NOMO-1 treated with DMSO at 0.1 percent for 48 hours (cell line): Measurements from ENCODE around the gene HOXD8.

Experiments
- DNase-seq: peaks from one replicate; lab custom pipeline; 2025; ENCODE audit not compliant: unreplicated experiment; lab: John Stamatoyannopoulos, UW

HOXD8 gene

DNA sequence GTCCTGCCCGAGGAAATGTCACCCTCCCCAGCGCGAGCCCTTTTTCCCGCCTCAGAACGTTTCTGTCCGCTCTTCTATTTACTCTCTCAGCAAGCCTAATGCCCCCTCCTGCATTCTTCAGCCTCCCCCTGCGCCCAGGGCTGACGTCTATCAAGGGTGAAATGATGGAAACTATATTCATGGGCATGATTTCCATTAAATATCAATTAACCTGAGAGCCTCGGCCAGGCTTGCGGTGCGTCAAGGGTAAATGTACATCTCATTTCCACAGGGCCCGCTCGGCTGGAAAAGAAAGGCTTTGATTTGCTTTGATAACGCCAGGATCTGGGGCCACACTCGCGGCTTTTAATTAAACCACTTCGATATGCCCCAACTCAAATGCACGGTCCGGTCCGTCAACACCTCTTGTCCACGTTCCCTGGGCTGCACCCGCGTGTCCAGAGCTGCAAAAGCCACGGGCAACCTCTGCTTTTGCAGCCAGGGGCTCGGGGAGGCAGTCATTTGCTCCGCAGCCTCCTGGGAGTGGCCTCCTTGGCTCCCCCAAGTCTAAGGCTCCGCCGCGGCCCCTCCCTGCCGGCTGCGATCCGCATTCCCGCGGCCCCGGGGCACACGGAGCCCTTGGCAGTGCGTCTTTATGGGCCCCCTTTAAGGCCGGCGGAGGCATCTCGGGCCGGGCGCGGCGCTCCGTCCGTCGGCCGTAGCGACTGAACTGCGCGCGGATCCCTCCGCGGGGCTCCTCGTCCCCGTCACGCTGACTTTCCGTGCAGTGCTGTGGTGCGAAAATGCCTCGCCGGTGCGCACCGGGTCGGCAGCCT lies at the start of gene HOXD8:
Gene HOXD8 (plus strand): TSS at position 724 of the 815 bp plus-strand sequence. CDS start 662 bp downstream, outside the sequence.
- no peak for DNase-seq

DNA sequence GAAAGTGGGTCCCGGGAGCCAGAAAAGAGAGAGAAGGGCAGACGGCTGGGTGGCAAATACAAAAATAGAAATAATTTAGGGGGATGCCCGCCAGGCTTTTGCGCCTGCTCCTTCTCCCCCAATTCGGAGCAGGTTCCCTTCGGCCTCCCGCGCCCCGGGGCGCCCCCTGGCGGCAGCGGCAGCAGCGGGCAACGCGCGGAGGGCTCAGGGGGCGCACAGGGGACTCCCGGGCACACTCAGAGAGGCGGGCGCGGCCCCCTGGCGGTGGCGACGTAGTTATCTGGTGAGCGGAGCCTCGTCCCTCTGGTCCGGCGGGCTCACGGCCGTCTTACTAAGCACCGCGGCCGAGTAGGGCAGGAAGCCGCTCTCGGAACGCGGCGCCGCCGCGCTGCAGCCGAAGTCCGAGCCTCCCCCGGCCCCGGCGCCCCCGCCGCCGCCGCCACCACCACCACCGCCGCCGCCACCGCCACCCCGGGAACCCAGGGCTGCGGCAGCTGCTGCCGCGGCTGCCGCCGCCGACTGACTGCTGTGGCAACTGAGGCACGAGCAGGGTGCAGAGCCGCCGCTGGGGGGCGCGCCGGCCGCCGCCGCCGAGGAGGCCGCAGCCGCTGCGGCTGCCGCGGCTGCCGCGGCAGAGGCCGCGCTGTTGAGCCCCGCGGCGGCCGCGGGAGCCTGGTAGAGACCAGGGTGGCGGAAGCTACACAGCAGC lies 49.5 kb upstream of the HOXD8 start:
- DNase-seq = no peak

GRCh38 chr2:176080540-176081375 lies 48.7 kb upstream of the HOXD8 start:
- DNase-seq = no peak

DNA sequence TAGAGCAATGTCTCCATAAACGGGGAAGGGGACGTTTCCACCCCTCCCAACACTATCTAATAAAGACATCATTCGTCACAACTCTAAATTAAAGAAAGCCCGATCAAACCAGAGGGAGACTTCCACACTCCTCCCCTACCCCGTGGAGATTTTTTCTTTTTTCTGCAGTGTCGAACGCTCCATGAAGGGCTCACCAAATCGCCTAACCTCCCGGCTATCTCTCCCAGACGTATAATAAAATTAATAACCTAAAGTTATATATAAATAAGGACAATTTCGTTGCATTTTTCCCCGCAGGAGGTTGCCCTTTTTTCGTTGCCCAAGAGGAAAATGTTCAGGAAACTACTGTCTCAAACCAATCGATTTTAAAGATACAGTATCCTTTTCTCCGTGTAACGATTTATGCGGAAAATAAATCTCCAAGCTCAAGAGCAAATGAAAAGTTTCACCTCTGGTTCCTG lies 48.1 kb upstream of the HOXD8 start:
- no peak for DNase-seq

- no peak for DNase-seq
Observed at GRCh38 chr2:176081837-176082524, 47.5 kb upstream of the HOXD8 start.

GRCh38 chr2:176082525-176082823 lies 47.0 kb upstream of the HOXD8 start:
- no peak for DNase-seq

- DNase-seq = no peak
Observed at GRCh38 chr2:176082824-176083751, 46.4 kb upstream of the HOXD8 start.

GRCh38 chr2:176083796-176084261 lies 45.7 kb upstream of the HOXD8 start, which contains the start of gene EVX2:
EVX2 (minus strand) TSS chr2:176083962; CDS start chr2:176083776, 186 bp downstream.
- DNase-seq = no peak

GRCh38 chr2:176084611-176085119 lies 44.8 kb upstream of the HOXD8 start:
- DNase-seq = no peak

DNA sequence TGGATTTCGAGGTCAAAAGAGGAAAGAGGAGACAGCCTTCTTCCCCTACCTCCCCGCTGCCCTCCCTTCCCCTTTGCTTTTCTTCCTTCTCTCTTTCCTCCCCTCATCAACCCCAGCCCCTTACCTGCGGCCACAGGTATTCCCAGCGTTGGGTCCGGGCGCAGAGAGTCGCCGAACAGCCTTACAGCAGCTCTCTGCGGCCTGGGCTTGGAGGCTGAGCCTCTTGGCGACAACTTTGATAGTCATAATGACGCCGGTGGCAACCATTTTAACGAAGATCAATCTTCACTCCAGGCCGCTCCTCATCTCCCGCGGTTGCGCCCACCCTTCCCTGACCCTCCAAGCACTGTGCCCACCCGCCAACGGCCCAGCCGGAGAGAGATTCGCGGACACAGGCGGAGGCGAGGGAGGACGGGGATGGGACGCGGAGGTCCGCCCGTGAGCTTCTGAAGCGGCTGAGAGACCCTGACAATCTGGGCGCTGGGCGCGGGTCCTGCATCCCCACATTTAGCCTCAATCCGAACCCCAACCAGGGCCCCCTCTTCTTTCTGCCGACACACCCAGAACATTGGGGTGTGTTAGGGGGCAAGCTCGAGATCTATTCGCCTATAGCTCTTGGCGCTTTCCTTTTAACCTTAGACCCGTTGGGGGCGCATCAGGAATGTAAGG lies 44.3 kb upstream of the HOXD8 start:
- no peak for DNase-seq

- DNase-seq = no peak
Observed at GRCh38 chr2:176085861-176086771, 43.4 kb upstream of the HOXD8 start.

DNA sequence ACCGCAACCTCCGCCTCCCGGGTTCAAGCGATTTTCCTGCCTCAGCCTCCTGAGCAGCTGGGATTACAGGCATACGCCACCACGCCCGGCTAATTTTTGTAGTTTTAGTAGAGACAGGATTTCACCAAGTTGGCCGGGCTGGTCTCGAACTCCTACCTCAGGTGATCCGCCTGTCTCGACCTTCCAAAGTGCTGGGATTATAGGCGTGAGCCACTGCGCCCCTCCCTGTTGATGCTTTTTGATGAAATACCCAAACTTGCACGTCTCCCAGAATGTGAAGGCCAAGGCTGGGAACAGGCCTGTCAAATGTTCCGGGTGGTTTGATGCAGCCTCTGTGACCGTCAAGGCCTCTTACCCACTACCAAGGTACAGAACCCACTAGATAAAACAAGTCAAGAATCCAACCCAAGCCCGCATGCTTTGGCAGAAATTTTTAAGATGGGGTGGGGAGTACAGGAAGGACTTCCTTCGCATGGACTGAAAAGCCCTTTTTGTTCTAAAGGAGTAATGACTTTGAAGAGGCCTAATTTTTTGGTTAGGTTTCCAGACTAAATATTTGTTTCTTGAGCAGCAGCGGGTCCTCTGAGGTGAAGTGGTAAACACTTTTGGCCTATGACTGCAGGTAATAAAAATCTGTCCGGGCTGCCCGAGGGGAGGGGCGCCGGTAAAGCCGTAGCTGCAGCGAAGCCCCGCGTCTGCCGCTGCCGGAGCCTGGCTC lies 42.0 kb upstream of the HOXD8 start:
- no peak for DNase-seq

- peak; percentile 27 for DNase-seq
Observed at GRCh38 chr2:176088048-176088936, 41.2 kb upstream of the HOXD8 start.

GRCh38 chr2:176088937-176089842 lies 40.3 kb upstream of the HOXD8 start:
- DNase-seq = no peak

DNA sequence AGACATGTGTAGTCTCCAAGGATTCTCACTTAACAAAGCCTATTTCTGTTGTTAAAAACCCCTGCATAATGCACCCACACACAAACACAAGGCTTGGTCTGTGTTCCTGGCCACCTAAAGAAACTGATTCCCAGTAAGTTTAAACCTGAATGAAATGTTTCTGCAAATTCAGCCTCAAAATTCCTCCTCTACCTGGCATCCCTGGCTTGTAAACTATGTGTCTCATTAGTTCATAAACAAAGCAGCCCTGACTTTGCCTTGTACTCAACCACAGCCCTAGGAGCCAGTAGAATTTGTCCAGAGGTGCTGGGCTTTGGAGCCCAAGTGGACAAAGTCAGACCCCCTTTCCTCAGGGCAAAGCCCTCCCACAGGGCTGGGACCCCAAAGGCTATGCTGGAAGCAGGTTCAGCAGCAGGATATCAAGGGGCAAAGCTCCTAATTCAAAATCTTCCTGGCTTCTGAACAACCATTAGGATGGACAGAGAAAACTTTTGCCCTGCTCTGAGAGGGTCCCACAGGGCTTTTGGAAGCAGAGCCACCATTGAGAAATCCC lies 39.6 kb upstream of the HOXD8 start:
- DNase-seq = no peak
